Mesenchymal stem cell (in vitro differentiated cells and primary cell): ENCODE data around the gene TENM3.

Experiments used
- DNase-seq: peaks from one replicate; pipeline ENCODE4 v3.0.0-alpha.2; 2013
- H2AFZ ChIP-seq: one replicate; pipeline ENCODE4 v1.6.1; 2013; ENCODE audit warnings: low read depth, mild to moderate bottlenecking, control low read depth, inconsistent platforms, low read length, moderate library complexity
- H2AK5ac ChIP-seq: 2 replicates; pipeline ENCODE4 v1.6.1; 2013; ENCODE audit warnings: low read length, moderate library complexity, mild to moderate bottlenecking, inconsistent platforms; ENCODE audit not compliant: severe bottlenecking
- H2BK120ac ChIP-seq: one replicate; pipeline ENCODE4 v1.6.1; 2013; ENCODE audit warnings: low read depth, mild to moderate bottlenecking, inconsistent platforms, low read length, moderate library complexity
- H2BK12ac ChIP-seq, 2 experiments: one replicate each; pipeline ENCODE4 v1.6.1; 2013; ENCODE audit warnings: inconsistent platforms in 2 of 2, low read length in 2 of 2, mild to moderate bottlenecking in 2 of 2, moderate library complexity in 2 of 2, control low read depth in 1 of 2
- H2BK15ac ChIP-seq: one replicate; pipeline ENCODE4 v1.6.1; 2013; ENCODE audit warnings: mild to moderate bottlenecking, low read depth, inconsistent platforms; ENCODE audit not compliant: poor library complexity, severe bottlenecking
- H2BK5ac ChIP-seq: 2 replicates; pipeline ENCODE4 v1.6.1; 2013; ENCODE audit warnings: low read depth, mild to moderate bottlenecking, low read length, control low read depth, inconsistent platforms; ENCODE audit not compliant: poor library complexity, severe bottlenecking
- H3K14ac ChIP-seq, 2 experiments: one replicate each; pipeline ENCODE4 v1.6.1; 2013; ENCODE audit warnings: inconsistent platforms in 2 of 2, low read length in 2 of 2, control low read depth in 1 of 2, mild to moderate bottlenecking in 1 of 2, moderate library complexity in 1 of 2
- H3K18ac ChIP-seq, 2 experiments: one replicate each; pipeline ENCODE4 v1.6.1; 2013; ENCODE audit warnings: inconsistent platforms in 2 of 2, low read length in 2 of 2, control low read depth in 1 of 2, low read depth in 1 of 2, mild to moderate bottlenecking in 1 of 2
- H3K23ac ChIP-seq, 2 experiments: one replicate each; pipeline ENCODE4 v1.6.1; 2013; ENCODE audit warnings: inconsistent platforms in 2 of 2, low read length in 2 of 2, mild to moderate bottlenecking in 2 of 2, moderate library complexity in 2 of 2, control low read depth in 1 of 2
- H3K27ac ChIP-seq: 2 replicates; pipeline ENCODE4 v1.5.1; 2013; ENCODE audit warnings: mild to moderate bottlenecking, moderate library complexity, low read length, control low read depth, inconsistent platforms; ENCODE audit not compliant: poor library complexity, severe bottlenecking
- H3K27me3 ChIP-seq, 2 experiments: 2 replicates each; pipeline versions ENCODE4 v1.6.1 to v1.7.0; 2013; ENCODE audit warnings: low read length in 2 of 2, mild to moderate bottlenecking in 2 of 2, moderate library complexity in 2 of 2, control low read depth in 1 of 2, inconsistent platforms in 1 of 2; ENCODE audit not compliant: control insufficient read depth in 1 of 2, insufficient read depth in 1 of 2
- H3K36me3 ChIP-seq, 2 experiments: 2 replicates each; pipeline versions ENCODE4 v1.6.1 to v1.7.0; 2013; ENCODE audit warnings: low read length in 2 of 2, control low read depth in 1 of 2, inconsistent platforms in 1 of 2, low read depth in 1 of 2, mild to moderate bottlenecking in 1 of 2; ENCODE audit not compliant: insufficient read depth in 2 of 2, control insufficient read depth in 1 of 2
- H3K4ac ChIP-seq, 2 experiments: one replicate each; pipeline ENCODE4 v1.6.1; 2013; ENCODE audit warnings: inconsistent platforms in 2 of 2, low read length in 2 of 2, mild to moderate bottlenecking in 2 of 2, moderate library complexity in 2 of 2, control low read depth in 1 of 2, low read depth in 1 of 2
- H3K4me1 ChIP-seq: 2 replicates; pipeline ENCODE4 v1.6.1; 2013; ENCODE audit warnings: low read depth, low read length, control low read depth; ENCODE audit not compliant: control insufficient read depth, insufficient read depth
- H3K4me2 ChIP-seq: 2 replicates; pipeline ENCODE4 v1.6.1; 2013; ENCODE audit warnings: low read length, mild to moderate bottlenecking, inconsistent platforms; ENCODE audit not compliant: poor library complexity, severe bottlenecking
- H3K4me3 ChIP-seq, 2 experiments: 2 replicates each; pipeline versions ENCODE4 v1.5.1 to v1.7.0; 2013; ENCODE audit warnings: low read length in 2 of 2, mild to moderate bottlenecking in 2 of 2, control low read depth in 1 of 2, low read depth in 1 of 2; ENCODE audit not compliant: insufficient read depth in 1 of 2
- H3K79me1 ChIP-seq: replicated peaks from 2 replicates; pipeline ENCODE4 v1.6.1; 2013; ENCODE audit warnings: mild to moderate bottlenecking, control low read depth, low read length, inconsistent platforms; ENCODE audit not compliant: poor library complexity, severe bottlenecking
- H3K9ac ChIP-seq: 2 replicates; pipeline ENCODE4 v1.7.0; 2013; ENCODE audit warnings: mild to moderate bottlenecking, low read length, moderate library complexity
- H3K9me3 ChIP-seq: 2 replicates; pipeline ENCODE4 v1.7.0; 2013; ENCODE audit warnings: mild to moderate bottlenecking, low read length; ENCODE audit not compliant: control insufficient read depth
- H4K8ac ChIP-seq: one replicate; pipeline ENCODE4 v1.6.1; 2013; ENCODE audit warnings: inconsistent platforms, mild to moderate bottlenecking, low read length, moderate library complexity
- H4K91ac ChIP-seq: one replicate; pipeline ENCODE4 v1.6.1; 2013; ENCODE audit warnings: mild to moderate bottlenecking, low read length, inconsistent platforms
- WGBS: methylation state at CpG from one replicate; pipeline ENCODE4 v1.1.7; 2013; ENCODE audit warnings: mixed read lengths; 5-methylcytosine and 5-hydroxymethylcytosine counted together

The TENM3 gene

DNA sequence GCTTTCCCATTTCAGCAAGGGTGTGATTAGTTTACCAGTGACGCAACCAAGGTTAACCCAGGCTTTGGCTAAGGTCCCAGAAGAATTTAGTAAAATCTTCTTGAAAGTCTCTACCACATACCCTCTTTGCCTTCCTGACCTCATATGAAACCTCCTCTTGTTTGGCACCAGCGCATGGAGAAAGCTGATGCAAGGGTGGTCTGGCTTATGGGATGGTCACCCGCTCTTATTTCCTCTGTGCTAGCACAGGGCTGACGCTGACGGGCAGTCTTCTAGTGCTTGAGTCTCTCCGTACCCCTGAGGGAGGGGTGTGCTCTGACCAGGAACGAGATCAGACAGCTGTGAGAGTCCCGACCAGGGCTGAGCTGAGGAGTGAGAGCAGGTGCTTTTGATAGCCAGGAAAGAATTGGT lies 137.6 kb downstream of the TENM3 start:
- Histone ChIP-seq H3K4me2 (no peak overlapping the region), H3K4me3 (no peak overlapping the region), H3K18ac (no peak overlapping the region), H2BK5ac (no peak overlapping the region), H3K9me3 (no peaks in the 10 kb centered on the region), H2AK5ac (no peak overlapping the region), H3K27me3 (no peaks in the 10 kb centered on the region), H3K4me1 (no peaks in the 10 kb centered on the region), H4K91ac (no peak overlapping the region), H3K79me1 (peaks cover 6% of the 10 kb centered on the region), H3K9ac (no peak overlapping the region), H2BK120ac (no peak overlapping the region), H3K23ac (no peak overlapping the region), H3K14ac (no peak overlapping the region), H4K8ac (no peak overlapping the region), H2BK12ac (no peak overlapping the region), H3K4ac (no peak overlapping the region), H3K36me3 (peaks cover 0 to 3% of the 10 kb centered on the region in 2 experiments), H3K27ac (no peak overlapping the region), H2BK15ac (no peak overlapping the region), H2AFZ (no peak overlapping the region)
- no peak for DNase-seq
- 87% methylated on average over 8 of the region's 8 CpGs for WGBS

DNA sequence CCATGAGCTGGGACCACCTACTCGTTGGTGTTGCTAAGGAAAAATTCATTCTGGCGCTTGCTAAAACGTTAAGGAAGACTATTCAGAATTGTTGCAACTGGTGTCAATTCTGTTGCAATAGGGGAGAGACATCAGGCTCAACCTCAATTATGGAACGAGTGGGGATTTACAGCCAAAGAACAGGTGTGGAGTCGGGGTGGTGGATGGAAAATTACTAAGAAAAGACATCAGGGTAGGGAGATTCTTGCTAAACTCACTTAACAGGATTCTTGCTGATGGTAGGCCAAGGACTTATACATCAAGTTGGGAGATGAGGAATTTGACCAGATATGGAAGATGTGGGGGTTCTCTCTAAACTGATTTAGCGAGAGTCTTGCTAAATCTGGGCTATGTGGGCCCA lies 139.7 kb downstream of the TENM3 start:
- WGBS = 79% methylated on average over 6 of the region's 6 CpGs
- no peak overlapping the region for H3K27ac ChIP-seq
- no peak overlapping the region for H3K18ac ChIP-seq
- H3K4ac ChIP-seq = no peak overlapping the region
- H2BK12ac ChIP-seq = no peak overlapping the region
- H2BK5ac ChIP-seq = no peak overlapping the region
- H3K9ac ChIP-seq = no peak overlapping the region
- H3K36me3 ChIP-seq = peaks cover 0 to 15% of the 10 kb centered on the region in 2 experiments
- no peak overlapping the region for H2BK120ac ChIP-seq
- H3K23ac ChIP-seq = no peak overlapping the region
- H3K4me3 ChIP-seq = no peak overlapping the region
- H3K79me1 ChIP-seq = peaks cover 4% of the 10 kb centered on the region
- H3K27me3 ChIP-seq = no peaks in the 10 kb centered on the region
- no peaks in the 10 kb centered on the region for H3K9me3 ChIP-seq
- no peak overlapping the region for H3K14ac ChIP-seq
- no peak overlapping the region for H2AK5ac ChIP-seq
- no peak overlapping the region for H2AFZ ChIP-seq
- no peak overlapping the region for H2BK15ac ChIP-seq
- H3K4me2 ChIP-seq = no peak overlapping the region
- H4K8ac ChIP-seq = no peak overlapping the region
- H3K4me1 ChIP-seq = no peaks in the 10 kb centered on the region
- no peak for DNase-seq
- no peak overlapping the region for H4K91ac ChIP-seq

DNA sequence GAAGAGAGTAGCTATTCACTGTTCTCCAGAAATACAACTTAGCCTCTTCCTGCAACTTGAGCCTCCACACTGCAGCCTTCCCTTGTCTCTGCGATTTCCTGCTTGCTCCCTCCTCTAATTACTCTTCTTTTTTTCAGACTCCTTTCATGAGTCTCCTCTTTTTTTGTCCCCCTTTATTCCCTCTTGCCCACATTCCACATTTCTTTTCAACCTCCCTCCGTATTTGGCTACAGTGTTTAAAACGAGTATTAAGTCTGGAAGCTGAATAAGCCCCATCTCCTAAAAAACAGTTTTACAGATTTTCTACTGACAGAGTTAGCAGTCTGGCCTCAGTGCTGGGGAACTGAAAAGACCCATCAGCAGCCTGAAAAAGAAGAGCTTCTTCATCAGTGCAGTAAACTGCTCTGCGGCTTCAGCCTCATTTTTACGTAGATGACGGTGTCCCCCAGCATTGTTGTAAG lies 141.5 kb downstream of the TENM3 start:
- no peak overlapping the region for H3K4me2 ChIP-seq
- H2BK15ac ChIP-seq = no peak overlapping the region
- H2BK12ac ChIP-seq = no peak overlapping the region
- H3K79me1 ChIP-seq = peaks cover 4% of the 10 kb centered on the region
- no peak overlapping the region for H3K27ac ChIP-seq
- H3K18ac ChIP-seq = no peak overlapping the region
- H4K8ac ChIP-seq = no peak overlapping the region
- no peaks in the 10 kb centered on the region for H3K4me1 ChIP-seq
- no peak overlapping the region for H3K9ac ChIP-seq
- H3K9me3 ChIP-seq = no peaks in the 10 kb centered on the region
- no peak overlapping the region for H2BK120ac ChIP-seq
- H4K91ac ChIP-seq = no peak overlapping the region
- 68% methylated on average over 6 of the region's 6 CpGs for WGBS
- no peak overlapping the region for H3K14ac ChIP-seq
- H3K27me3 ChIP-seq = no peaks in the 10 kb centered on the region
- H3K4ac ChIP-seq = no peak overlapping the region
- H3K23ac ChIP-seq = no peak overlapping the region
- H3K4me3 ChIP-seq = no peak overlapping the region
- no peak for DNase-seq
- no peak overlapping the region for H2AFZ ChIP-seq
- no peak overlapping the region for H2AK5ac ChIP-seq
- H2BK5ac ChIP-seq = no peak overlapping the region
- peaks cover 0 to 15% of the 10 kb centered on the region in 2 experiments for H3K36me3 ChIP-seq

DNA sequence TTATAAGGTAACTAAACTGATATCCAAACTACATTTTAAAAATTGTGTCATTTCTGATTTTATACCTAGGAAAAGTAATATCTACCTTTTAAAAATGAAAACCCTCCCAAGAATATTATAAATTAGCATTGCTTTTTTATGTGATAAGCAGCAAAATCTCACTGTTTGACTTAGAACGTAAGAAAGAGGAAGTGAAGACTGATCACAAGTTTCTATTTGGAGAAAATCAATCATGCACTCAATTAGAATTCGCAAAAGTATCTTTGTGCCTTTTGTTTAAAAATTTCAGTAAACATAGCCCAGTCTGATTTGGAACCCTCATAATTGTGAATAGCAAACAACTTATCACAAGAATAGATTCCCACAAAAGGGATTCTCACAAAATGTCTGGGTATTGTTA lies 142.7 kb downstream of the TENM3 start:
- Histone ChIP-seq H3K9me3 (no peaks in the 10 kb centered on the region), H3K4me1 (no peaks in the 10 kb centered on the region), H3K27ac (no peak overlapping the region), H2BK12ac (no peak overlapping the region), H3K4me3 (no peak overlapping the region), H3K4ac (no peak overlapping the region), H3K9ac (no peak overlapping the region), H3K14ac (no peak overlapping the region), H3K27me3 (no peaks in the 10 kb centered on the region), H3K36me3 (peaks cover 0 to 15% of the 10 kb centered on the region in 2 experiments), H2BK15ac (no peak overlapping the region), H2AFZ (no peak overlapping the region), H4K91ac (no peak overlapping the region), H2BK120ac (no peak overlapping the region), H3K79me1 (peaks cover 4% of the 10 kb centered on the region), H3K18ac (no peak overlapping the region), H3K23ac (no peak overlapping the region), H2BK5ac (no peak overlapping the region), H3K4me2 (no peak overlapping the region), H2AK5ac (no peak overlapping the region), H4K8ac (no peak overlapping the region)
- WGBS = 83% methylated on average over 2 of the region's 2 CpGs
- DNase-seq = no peak
